NCI-H446 (cell line): ENCODE data around the gene DST.
"Not testable (repeated sequence)": the region's sequence is repeated elsewhere in the genome, so short reads cannot be mapped to it uniquely, and the experiment has no call there.

Experiments used
- DNase-seq, 2 experiments: peaks; one replicate each; lab custom pipeline; 2025; lab: John Stamatoyannopoulos, UW

DST gene

GRCh38 chr6:56663344-56663743, 20.7 kb upstream of the DST start:
- no peak for DNase-seq

DNA sequence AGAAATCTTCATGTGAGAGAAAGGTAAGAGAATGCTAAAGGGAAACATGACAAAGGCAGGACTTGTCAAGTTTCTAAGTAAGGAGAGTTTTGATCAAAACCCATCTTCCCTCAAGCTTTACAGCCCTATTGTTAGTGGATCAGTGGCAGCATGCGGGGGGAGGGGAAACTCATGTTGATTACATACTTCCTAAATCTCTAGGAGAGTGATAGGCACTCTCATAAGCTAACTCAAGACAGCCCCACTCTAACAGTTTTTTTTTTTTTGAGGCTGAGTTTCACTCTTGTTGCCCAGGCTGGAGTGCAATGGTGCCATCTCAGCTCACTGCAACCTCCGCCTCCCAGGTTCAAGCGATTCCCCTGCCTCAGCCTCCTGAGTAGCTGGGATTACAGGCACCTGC, 18.6 kb upstream of the DST start:
- not testable (repeated sequence) for DNase-seq

DNA sequence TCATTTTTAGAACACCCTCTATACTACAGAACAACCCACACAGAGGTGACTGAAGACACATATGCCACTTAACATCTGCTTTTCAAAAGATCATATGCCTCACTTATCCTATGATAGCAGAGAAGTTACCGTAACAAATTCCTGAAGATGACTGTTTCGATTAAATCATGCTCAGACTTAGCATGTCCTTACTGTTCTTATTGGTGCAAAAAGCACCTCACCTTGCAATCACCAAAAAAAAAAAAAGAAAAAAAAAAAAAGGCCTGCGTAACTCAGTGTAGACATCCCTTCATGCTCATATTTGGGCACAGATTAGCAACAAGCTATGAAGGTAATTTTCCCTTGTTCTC, 17.7 kb upstream of the DST start:
- no peak for DNase-seq

DNA sequence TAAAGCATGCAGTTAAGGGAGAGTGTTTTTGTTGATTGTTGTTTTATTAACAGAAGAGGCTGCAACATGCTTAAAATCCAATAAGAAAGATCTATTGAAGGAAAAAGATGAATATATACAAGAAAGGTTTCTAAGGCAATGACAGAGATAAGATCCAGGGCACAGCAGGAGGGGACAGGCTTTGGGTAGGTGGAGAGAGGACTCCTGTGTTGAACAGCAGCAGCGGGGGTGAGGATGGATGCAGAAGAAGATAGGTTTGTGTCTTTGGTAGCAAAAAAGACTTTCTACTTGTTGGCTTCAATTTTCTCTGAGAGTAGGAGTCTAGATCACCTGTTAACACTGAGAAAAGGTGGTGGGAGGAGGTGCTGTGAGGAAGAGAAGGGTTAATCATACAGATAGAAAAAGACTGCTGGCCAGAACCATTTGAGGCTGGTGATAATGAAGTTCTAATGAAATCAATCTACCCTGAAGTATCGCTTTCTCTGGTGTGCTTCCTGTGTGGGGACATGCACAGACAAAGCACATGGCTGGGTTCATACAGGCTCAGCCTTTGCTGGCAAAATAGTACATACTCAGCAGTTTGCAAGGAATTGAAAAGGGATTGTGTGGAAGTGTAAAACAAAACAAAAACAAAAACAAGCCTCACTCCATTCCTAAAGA, 17.2 kb upstream of the DST start:
- no peak for DNase-seq

GRCh38 chr6:56658326-56658725, 15.6 kb upstream of the DST start:
- no peak for DNase-seq

DNA sequence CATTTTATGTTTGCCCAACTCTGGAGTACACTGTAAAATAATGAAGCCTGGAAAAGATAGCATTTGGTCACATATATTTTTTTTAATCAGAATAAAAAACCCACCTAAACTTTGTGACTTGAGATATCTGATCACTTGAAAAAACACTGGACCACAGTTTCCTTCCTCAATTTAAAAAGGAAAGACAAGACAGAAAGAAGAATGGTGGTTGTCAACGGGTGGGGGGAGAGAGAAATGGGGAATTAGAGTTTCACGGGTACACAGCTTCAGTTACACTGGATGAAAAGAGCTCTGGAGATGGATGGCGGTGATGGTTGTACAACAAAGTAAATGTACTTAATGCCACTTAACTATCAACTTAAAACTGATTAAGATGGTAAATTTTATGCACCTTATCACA, 14.7 kb upstream of the DST start:
- no peak for DNase-seq

- DNase-seq = no peak
These were observed 13.8 kb upstream of the DST start for GRCh38 chr6:56656466-56656865.

GRCh38 chr6:56655996-56656395, 13.3 kb upstream of the DST start:
- no peak for DNase-seq

DNA sequence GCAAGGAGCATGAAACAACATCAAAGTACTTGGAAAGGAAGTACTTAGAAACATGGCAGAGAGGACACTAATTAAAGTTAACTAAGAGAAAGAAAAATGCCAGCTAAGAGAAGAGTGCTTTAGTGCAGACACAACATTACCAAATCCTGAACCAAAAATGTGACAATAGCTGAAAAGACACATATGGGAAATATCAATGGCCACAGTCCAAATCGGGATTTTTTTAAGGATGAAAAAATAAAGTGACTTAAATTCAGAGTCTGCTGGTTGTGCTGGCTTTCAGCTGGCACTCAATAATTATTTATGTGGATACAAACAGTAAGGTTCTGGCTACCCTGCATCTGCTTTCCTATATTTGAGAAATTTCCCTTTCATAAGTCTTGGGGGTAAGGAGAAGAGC, 12.6 kb upstream of the DST start:
- peak in 1 of 2 experiments; percentile 28 for DNase-seq

- peak in 1 of 2 experiments; percentile 22 for DNase-seq
These were observed 10.3 kb upstream of the DST start for GRCh38 chr6:56652994-56653393.

- DNase-seq = no peak
These were observed 9.5 kb upstream of the DST start for GRCh38 chr6:56652231-56652630.

DNA sequence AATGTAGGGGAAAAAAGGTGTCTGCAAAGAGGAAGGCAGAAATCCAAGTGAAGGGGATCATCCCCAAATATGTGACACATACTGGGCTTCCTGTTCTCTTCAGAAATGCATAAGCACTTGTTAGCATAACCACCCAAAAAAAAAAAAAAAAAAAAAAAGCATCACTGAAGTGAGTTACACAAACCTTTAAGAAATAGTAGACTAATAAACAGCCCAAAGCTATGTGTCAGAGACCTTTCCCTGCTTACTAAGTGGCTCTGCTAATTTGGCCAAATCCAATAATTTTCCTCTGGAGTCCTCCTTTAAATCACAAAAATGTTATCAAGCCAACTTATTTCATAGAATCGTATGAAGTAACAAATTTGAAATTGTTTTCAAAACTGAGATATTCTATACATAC, 7.5 kb upstream of the DST start:
- no peak for DNase-seq

DNA sequence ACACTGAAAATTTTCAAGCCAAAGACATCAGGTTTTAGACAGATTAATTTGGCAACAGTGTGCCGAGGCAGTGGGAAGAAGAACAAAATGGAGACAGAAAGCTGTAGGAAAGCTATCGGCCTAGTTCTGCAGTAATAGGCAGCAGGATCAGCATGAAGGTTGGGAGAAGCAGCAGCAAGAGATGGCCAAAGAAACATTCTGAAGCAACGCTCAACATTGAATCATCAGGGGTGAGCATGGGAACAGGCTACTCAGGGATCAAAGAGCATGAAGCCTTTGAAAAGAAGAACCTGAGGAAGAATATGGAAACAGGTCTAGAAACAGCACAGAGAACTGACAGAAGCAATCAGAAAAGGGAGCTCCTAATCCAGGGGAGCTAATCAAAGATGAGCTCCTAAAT, 7.1 kb upstream of the DST start:
- no peak for DNase-seq

DNA sequence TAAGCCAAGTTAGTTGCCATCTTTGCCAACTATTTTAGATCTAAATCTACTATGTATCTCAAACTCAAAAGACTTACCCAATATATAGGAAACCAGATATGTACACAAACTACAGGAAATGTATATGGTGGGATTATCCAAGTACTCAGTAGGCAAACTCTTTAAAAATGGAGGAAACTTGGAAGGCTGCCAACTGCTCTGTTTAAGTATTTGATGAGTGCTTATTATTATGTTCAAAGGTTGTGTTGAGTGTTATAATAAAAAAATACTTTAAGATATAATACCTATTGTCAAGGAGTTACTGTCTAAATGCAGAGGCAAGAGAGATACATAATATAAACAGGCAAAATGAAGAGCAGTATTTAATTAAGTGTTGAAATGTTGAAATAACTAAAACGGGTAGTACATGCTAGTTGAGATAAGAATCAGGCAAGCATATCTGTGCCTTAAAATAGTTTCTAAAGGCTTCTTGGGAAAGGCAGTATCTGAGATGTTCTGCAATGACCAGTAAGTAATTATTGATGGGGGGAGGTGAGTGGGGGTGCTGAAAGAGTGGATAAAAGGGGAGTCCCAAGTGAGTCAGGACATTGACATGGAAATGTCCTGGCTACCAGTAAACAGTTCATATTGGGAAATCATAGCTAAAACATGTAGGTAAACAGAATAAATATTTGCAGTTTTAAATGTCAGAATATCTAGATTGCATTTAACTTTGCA, 6.5 kb upstream of the DST start:
- DNase-seq = peak in 1 of 2 experiments; percentile 21

DNA sequence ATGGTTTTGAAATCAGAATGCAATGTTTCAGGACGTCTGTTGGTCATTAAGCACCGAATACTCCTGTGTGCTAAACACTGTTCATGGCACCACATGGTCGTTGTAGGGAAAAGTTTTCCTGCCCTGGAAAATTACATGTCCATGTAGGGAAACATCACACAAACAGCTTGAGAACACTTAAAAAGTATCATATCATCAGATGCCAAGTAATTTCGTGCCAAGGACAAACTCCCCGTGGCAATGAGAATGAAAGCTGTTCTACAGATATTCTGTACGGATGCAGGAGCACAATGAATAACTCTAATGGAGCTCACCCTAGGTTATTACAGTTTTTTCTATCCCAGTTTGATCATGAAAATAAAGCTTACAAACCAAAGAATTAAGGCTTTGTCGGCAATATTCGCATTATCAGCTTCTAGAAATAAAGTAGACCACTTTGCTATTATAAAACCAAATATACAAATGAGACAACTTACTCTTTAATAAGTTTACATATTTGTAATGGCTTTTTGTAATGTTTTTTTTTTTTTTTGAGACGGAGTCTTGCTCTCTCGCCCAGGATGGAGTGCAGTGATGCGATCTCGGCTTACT, 4.6 kb upstream of the DST start:
- DNase-seq = peak; percentile 72 to 80

GRCh38 chr6:56644366-56644765, 1.7 kb upstream of the DST start:
- no peak for DNase-seq

DNA sequence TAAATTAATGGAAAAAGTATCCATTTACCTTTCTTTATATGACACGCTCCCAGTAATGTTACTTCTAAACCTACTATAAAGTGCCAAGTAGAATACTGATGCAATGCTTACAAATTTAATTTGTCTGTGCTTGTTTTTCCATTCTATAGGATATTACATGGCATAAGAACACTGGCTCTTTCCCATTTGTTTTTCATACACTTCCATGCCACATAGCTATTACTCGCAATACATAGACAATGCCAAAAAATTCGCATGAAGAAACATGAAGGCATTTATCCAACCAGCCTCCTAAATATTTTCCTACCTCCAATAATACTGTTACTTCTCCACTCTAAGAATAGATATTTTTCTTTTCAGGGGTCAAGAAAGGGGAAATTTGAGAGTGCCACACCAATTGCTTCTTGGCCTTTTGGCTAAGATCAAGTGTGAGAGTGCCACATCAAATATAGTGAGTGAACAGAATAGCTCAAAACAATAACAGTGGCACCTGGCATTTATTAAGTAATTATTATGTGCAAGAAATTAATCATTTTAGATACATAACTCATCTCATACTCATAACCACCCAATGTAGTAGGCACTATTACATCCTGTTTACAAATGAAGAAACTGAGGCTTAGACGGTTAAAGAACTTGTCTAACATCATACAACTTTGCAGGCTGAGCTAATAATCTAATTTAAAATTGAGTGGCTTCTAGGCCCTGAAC, 845 bp upstream of the DST start:
- peak in 1 of 2 experiments; percentile 20 for DNase-seq

GRCh38 chr6:56640374-56640773, 2.3 kb downstream of the DST start:
- DNase-seq = no peak

DNA sequence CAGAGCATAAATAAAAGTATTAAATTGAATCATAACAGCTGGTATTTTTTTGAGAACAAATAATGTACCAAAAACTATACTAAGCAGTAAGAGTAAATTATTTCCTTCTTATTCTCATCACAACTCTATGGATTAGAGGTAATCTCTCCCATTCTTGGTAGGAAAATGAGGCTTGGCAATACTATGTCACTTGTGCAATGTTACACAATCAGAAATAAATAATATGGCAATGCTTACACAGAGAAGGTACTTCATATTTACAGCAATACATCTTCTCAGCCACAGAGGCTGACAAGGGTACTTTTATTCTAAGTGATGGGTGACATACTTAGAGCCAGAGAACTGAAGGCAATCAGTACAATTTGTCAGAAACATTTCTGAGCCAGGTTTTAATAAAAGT, 3.9 kb downstream of the DST start:
- no peak for DNase-seq

DNA sequence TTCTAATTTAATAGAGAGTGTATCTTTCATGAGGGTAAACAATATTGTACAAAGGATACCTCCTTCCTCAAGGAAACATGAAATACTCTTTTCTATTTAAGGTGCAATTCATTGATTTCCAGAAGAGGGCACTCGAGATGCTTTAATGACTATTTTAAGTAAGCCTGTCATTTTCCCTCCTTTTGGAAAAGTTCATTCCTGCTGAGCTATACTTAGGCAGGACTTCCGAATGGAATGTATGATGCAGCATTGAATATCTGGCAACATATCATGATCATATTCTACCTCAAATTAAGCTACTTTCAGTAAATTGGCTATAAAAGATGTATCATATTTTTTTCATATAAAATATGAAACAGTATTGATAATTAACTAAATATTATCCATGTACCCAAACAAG, 5.0 kb downstream of the DST start:
- DNase-seq = peak; percentile 39 to 78

DNA sequence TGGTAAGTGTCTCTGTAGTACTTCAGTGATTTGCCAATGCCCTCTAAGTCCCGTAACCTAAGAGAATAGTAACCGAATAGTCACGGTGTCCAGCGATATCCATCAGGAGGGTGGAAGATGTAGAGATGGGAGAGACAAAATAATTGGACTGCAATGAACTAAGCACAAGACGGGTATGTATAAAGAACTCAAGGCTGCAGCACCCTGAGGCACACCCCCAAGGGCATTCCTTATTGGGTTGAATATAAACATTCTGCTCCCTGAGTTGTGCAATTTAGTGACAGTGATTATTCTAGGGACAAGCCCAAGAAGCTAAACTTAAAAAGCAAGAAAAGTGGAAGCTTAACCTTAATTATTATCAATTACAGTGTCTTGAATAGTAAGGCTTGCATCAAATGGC, 14.6 kb downstream of the DST start:
- no peak for DNase-seq

GRCh38 chr6:56625356-56625755, 17.3 kb downstream of the DST start:
- no peak for DNase-seq

DNA sequence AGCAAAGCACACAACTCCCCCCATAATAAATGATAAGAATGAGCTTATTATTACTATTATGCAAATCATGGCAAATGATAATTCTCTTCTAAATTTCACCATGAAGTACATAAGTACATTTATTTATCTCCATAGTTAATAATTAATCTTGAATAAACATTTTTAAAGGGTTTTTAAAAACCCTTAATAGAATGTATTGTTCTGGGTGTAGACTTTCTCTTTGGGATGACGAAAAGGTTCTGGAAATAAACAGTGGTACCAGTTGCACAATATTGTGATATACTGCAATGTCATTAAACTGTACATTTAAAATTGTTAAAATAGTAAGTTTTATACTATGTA, 18.0 kb downstream of the DST start:
- no peak for DNase-seq
